Small intestine (tissue), 7 donors: ENCODE data around the gene VCP. TPM values are rescaled to one million over a fixed set of nuclear protein-coding genes. Genes with fewer than 3 reads are reported as not detected.

Experiments
- DNase-seq, 2 donors: peaks; one replicate each; pipeline versions ENCODE4 v3.0.0 to v3.0.0-alpha.2; 2013
- FAIRE-seq: peaks from 2 replicates; lab custom pipeline; 2012; peaks lifted over from hg19 to GRCh38; lab: Jason Lieb, UNC
- H3K27ac ChIP-seq, 3 donors: one replicate each; pipeline ENCODE4 v1.5.1; 2013; ENCODE audit warnings: low read length in 2 of 3, mild to moderate bottlenecking in 2 of 3, control low read depth in 1 of 3, inconsistent platforms in 1 of 3, low read depth in 1 of 3, moderate library complexity in 1 of 3
- H3K27me3 ChIP-seq, 3 donors: one replicate each; pipeline ENCODE4 v1.6.1; 2013; ENCODE audit warnings: low read length in 3 of 3, inconsistent platforms in 1 of 3; ENCODE audit not compliant: control insufficient read depth in 3 of 3, insufficient read depth in 3 of 3
- H3K36me3 ChIP-seq, 3 donors: one replicate each; pipeline ENCODE4 v1.6.1; 2013; ENCODE audit warnings: low read length in 3 of 3, inconsistent platforms in 1 of 3, low read depth in 1 of 3, mild to moderate bottlenecking in 1 of 3, moderate library complexity in 1 of 3; ENCODE audit not compliant: control insufficient read depth in 3 of 3, insufficient read depth in 2 of 3
- H3K4me1 ChIP-seq, 3 donors: one replicate each; pipeline ENCODE4 v1.6.1; 2013; ENCODE audit warnings: low read length in 2 of 3, inconsistent platforms in 1 of 3, low read depth in 1 of 3, mild to moderate bottlenecking in 1 of 3, moderate library complexity in 1 of 3; ENCODE audit not compliant: control insufficient read depth in 3 of 3, insufficient read depth in 2 of 3
- H3K4me3 ChIP-seq, 3 donors: one replicate each; pipeline ENCODE4 v1.5.1; 2013; ENCODE audit warnings: low read length in 3 of 3, control low read depth in 1 of 3, inconsistent platforms in 1 of 3, low read depth in 1 of 3, mild to moderate bottlenecking in 1 of 3, moderate library complexity in 1 of 3
- H3K9me3 ChIP-seq, 2 donors: one replicate each; pipeline ENCODE4 v1.6.1; 2013; ENCODE audit warnings: low read depth in 1 of 2, low read length in 1 of 2; ENCODE audit not compliant: control insufficient read depth in 2 of 2, insufficient read depth in 1 of 2
- WGBS, 3 donors: extraction: QIAGEN DNeasy Blood & Tissue Kit; methylation state at CpG; one replicate each; pipeline ENCODE4 v1.1.7; 2013; 5-methylcytosine and 5-hydroxymethylcytosine counted together
- polyA plus RNA-seq, 4 donors: library from polyadenylated mRNA; stranded (reverse) in 3 of 4; unstranded in 1 of 4; fragments of 200-250 nt in 3 of 4; fragments of 120-200 nt in 1 of 4; gene quantifications; one replicate each; pipeline versions ENCODE4 v1.2.1 to v1.2.3, GENCODE V29; 2013
- donor health status: healthy with polysubstance abuse.
- donor health status: control.
- donor health status: control.
- donor health status: Bipolar disorder and iron deficiency.
- donor health status: healthy.

The VCP gene
- polyA plus RNA-seq, 4 donors, result 54.0 to 167 (median 87.1) TPM

GRCh38 chr9:35048511-35048910, 23.9 kb downstream of the VCP start:
- FAIRE-seq (no peak), DNase-seq (no peak)
- Histone ChIP-seq H3K36me3 (peaks cover 3 to 40% (median 8%) of the 10 kb centered on the region in 3 donors), H3K27me3 (no peaks in the 10 kb centered on the region), H3K4me3 (no peak overlapping the region), H3K9me3 (no peaks in the 10 kb centered on the region), H3K4me1 (no peaks in the 10 kb centered on the region), H3K27ac (no peak overlapping the region)
- WGBS, 3 donors, result 97 to 98% (median 97%) methylated on average over 6 of the region's 6 CpGs

GRCh38 chr9:35044071-35044470, 28.4 kb downstream of the VCP start:
- H3K27me3 ChIP-seq, result no peaks in the 10 kb centered on the region
- no peaks in the 10 kb centered on the region for H3K4me1 ChIP-seq
- FAIRE-seq, result no peak
- no peaks in the 10 kb centered on the region for H3K9me3 ChIP-seq
- no peak overlapping the region for H3K27ac ChIP-seq
- no peak overlapping the region for H3K4me3 ChIP-seq
- peaks cover 0 to 41% (median 5%) of the 10 kb centered on the region in 3 donors for H3K36me3 ChIP-seq
- DNase-seq, result no peak
- 89 to 98% (median 97%) methylated on average over 3 of the region's 3 CpGs for WGBS, 3 donors

GRCh38 chr9:35042891-35043545, 29.4 kb downstream of the VCP start:
- peaks cover 0 to 40% (median 2%) of the 10 kb centered on the region in 3 donors for H3K36me3 ChIP-seq
- H3K27me3 ChIP-seq, result no peaks in the 10 kb centered on the region
- DNase-seq, result no peak
- H3K4me3 ChIP-seq, result no peak overlapping the region
- WGBS, 3 donors, result 90 to 96% (median 93%) methylated on average over 6 of the region's 6 CpGs
- no peak overlapping the region for H3K27ac ChIP-seq
- H3K9me3 ChIP-seq, result no peaks in the 10 kb centered on the region
- no peak for FAIRE-seq
- no peaks in the 10 kb centered on the region for H3K4me1 ChIP-seq

GRCh38 chr9:35042081-35042604, 30.3 kb downstream of the VCP start:
- peaks cover 0 to 36% (median 2%) of the 10 kb centered on the region in 3 donors for H3K36me3 ChIP-seq
- no peak overlapping the region for H3K4me3 ChIP-seq
- H3K9me3 ChIP-seq, result no peaks in the 10 kb centered on the region
- DNase-seq, result no peak
- FAIRE-seq, result no peak
- no peaks in the 10 kb centered on the region for H3K27me3 ChIP-seq
- 88 to 90% (median 90%) methylated on average over 3 of the region's 3 CpGs for WGBS, 3 donors
- H3K27ac ChIP-seq, result no peak overlapping the region
- no peaks in the 10 kb centered on the region for H3K4me1 ChIP-seq

GRCh38 chr9:35035851-35036701, 36.3 kb downstream of the VCP start:
- peaks cover 0 to 2% (median 0%) of the 10 kb centered on the region in 3 donors for H3K36me3 ChIP-seq
- H3K9me3 ChIP-seq, result no peaks in the 10 kb centered on the region
- no peaks in the 10 kb centered on the region for H3K27me3 ChIP-seq
- H3K4me3 ChIP-seq, result peak overlapping the region in 1 of 3 donors; percentile 23
- DNase-seq, result peak in 1 of 2 donors; percentile 37
- no peaks in the 10 kb centered on the region for H3K4me1 ChIP-seq
- H3K27ac ChIP-seq, result peak overlapping the region in 1 of 3 donors; percentile 45
- FAIRE-seq, result no peak
- WGBS, 3 donors, result 34 to 79% (median 73%) methylated on average over 48 of the region's 48 CpGs

GRCh38 chr9:35033101-35033500, 39.3 kb downstream of the VCP start:
- WGBS, 3 donors, result 91 to 93% (median 91%) methylated on average over 2 of the region's 2 CpGs
- no peak overlapping the region for H3K27ac ChIP-seq
- H3K4me3 ChIP-seq, result no peak overlapping the region
- H3K27me3 ChIP-seq, result no peaks in the 10 kb centered on the region
- H3K36me3 ChIP-seq, result peaks cover 0 to 2% (median 0%) of the 10 kb centered on the region in 3 donors
- H3K4me1 ChIP-seq, result no peaks in the 10 kb centered on the region
- FAIRE-seq, result no peak
- no peak for DNase-seq
- H3K9me3 ChIP-seq, result no peaks in the 10 kb centered on the region

- DNase-seq (no peak), FAIRE-seq (no peak)
- WGBS, 3 donors, result 62 to 90% (median 80%) methylated on average over 2 of the region's 2 CpGs
- Histone ChIP-seq H3K27me3 (no peaks in the 10 kb centered on the region), H3K9me3 (no peaks in the 10 kb centered on the region), H3K4me1 (no peaks in the 10 kb centered on the region), H3K27ac (no peak overlapping the region), H3K4me3 (no peak overlapping the region), H3K36me3 (no peaks in the 10 kb centered on the region)
These were observed 42.6 kb downstream of the VCP start for GRCh38 chr9:35029852-35030251.

- FAIRE-seq (no peak), DNase-seq (no peak)
- Histone ChIP-seq H3K27me3 (no peaks in the 10 kb centered on the region), H3K36me3 (no peaks in the 10 kb centered on the region), H3K27ac (no peak overlapping the region), H3K4me1 (no peaks in the 10 kb centered on the region), H3K4me3 (no peak overlapping the region), H3K9me3 (no peaks in the 10 kb centered on the region)
- 71 to 90% (median 88%) methylated on average over 4 of the region's 4 CpGs for WGBS, 3 donors
These were observed 43.2 kb downstream of the VCP start for GRCh38 chr9:35029241-35029640.
